ENCODE data around the gene UTP18.

- TF ChIP-seq POLR2AphosphoS5 (IDR thresholded peaks at IDR 0.05) (no peak), CTCF (IDR thresholded peaks at IDR 0.05) (no peak)
These were observed 29.4 kb downstream of the UTP18 start for GRCh38 chr17:51289696-51290111.
